Gastrocnemius medialis (tissue), 4 donors: ENCODE results near the gene GAS7. TPM values are rescaled to one million over a fixed set of nuclear protein-coding genes. Genes with fewer than 3 reads are reported as not detected.

Source experiments
- ATAC-seq, 2 donors: fragments of 150-250 bp; one replicate each; pipeline ENCODE4 v1.9.1; 2016
- DNase-seq, 2 donors: peaks; one replicate each; pipeline ENCODE4 v3.0.0-alpha.2; 2019
- H3K27ac ChIP-seq, 4 donors: fragments of 200-600 bp; sonication (generic); 1 replicate in 1 of 4; 2 replicates in 3 of 4; pipeline ENCODE4 v1.5.1; 2016 to 2018; ENCODE audit warnings: mild to moderate bottlenecking in 2 of 4, moderate library complexity in 1 of 4
- H3K27me3 ChIP-seq, 3 donors: fragments of 200-600 bp; sonication (generic) in 2 of 3; 1 replicate in 1 of 3; 2 replicates in 2 of 3; pipeline versions ENCODE4 v1.5.1 to v1.6.0; 2016 to 2019; ENCODE audit warnings: mild to moderate bottlenecking in 1 of 3, moderate library complexity in 1 of 3
- H3K36me3 ChIP-seq, 2 donors: fragments of 200-600 bp; sonication (generic) in 1 of 2; one replicate each; pipeline ENCODE4 v1.5.1; 2017 to 2018
- H3K4me1 ChIP-seq, 2 donors: fragments of 200-600 bp; sonication (generic) in 1 of 2; one replicate each; pipeline ENCODE4 v1.5.1; 2016 to 2017; ENCODE audit warnings: mild to moderate bottlenecking in 2 of 2
- H3K4me3 ChIP-seq, 4 donors: fragments of 200-600 bp; sonication (generic) in 3 of 4; 1 replicate in 1 of 4; 2 replicates in 3 of 4; pipeline ENCODE4 v1.5.1; 2016 to 2019; ENCODE audit warnings: mild to moderate bottlenecking in 2 of 4
- H3K9me3 ChIP-seq, 3 donors: fragments of 200-600 bp; sonication (generic) in 2 of 3; 1 replicate in 1 of 3; 2 replicates in 2 of 3; pipeline ENCODE4 v1.5.1; 2016 to 2019
- CTCF ChIP-seq, 5 experiments: fragments of 450-650 bp in 3 of 5; fragments of 200-600 bp in 2 of 5; sonication (generic) in 2 of 5; IDR thresholded peaks in 4 of 5; conservative IDR thresholded peaks in 1 of 5; 1 replicate in 4 of 5; 2 replicates in 1 of 5; pipeline ENCODE4 v1.5.1; 2016 to 2019; ENCODE audit warnings: antibody characterized with exemption in 5 of 5, mild to moderate bottlenecking in 3 of 5, moderate library complexity in 3 of 5
- POLR2A ChIP-seq, 2 donors: fragments of 450-650 bp; IDR thresholded peaks; one replicate each; pipeline ENCODE4 v1.6.1; 2017; ENCODE audit warnings: antibody characterized with exemption in 2 of 2, mild to moderate bottlenecking in 2 of 2, moderate library complexity in 2 of 2
- in situ Hi-C, 4 donors: fragments of 200-750 bp; cut with MboI; loops; one replicate each; pipeline versions ENCODE4 v1.15.0 to v1.8.0; 2017; ENCODE audit warnings: low sequenced_read_pairs in 4 of 4
- intact Hi-C: fragments of 100-400 bp; cut with DNase I; formaldehyde crosslinking; loops from one replicate; pipeline ENCODE4 v1.15.1; 2023; ENCODE audit warnings: low total_unique reads
- total RNA-seq, 4 donors: library from RNA; depleted of rRNA; stranded (reverse); fragments of >200 nt; gene quantifications; one replicate each; pipeline versions ENCODE4 v1.1.0 to v1.2.3, GENCODE V29; 2016

Gene GAS7
- total RNA-seq, 4 donors from 2014 or later, result 5.8 to 7.1 (median 6.1) TPM

GRCh38 chr17:10226930-10227695, 28.7 kb upstream of the GAS7 start:
- in situ Hi-C loops, result loop anchor here in 1 of 4 donors (10.0 kb wide), 1 partner anchor 302 kb away; no protein-coding TSS in a partner anchor
- Histone ChIP-seq H3K27me3 (no peaks in the 10 kb centered on the region), H3K4me1 (no peaks in the 10 kb centered on the region), H3K4me3 (no peak overlapping the region), H3K27ac (no peak overlapping the region), H3K36me3 (no peaks in the 10 kb centered on the region), H3K9me3 (no peaks in the 10 kb centered on the region)
- ATAC-seq, result no peak
- DNase-seq, result peak in 1 of 2 donors; percentile 16
- TF ChIP-seq CTCF (IDR thresholded peaks at IDR 0.05 in 4 of 5, conservative IDR thresholded peaks at IDR 0.05 in 1 of 5) (peak in 4 of 5 experiments; percentile 38 to 51 (median 49)), POLR2A (IDR thresholded peaks at IDR 0.05) (no peak)
- intact Hi-C loops, result loop anchor here (5.0 kb wide), 2 partner anchors 260 to 305 kb away; no protein-coding TSS in a partner anchor

GRCh38 chr17:10224582-10225195, 26.3 kb upstream of the GAS7 start:
- ATAC-seq, result no peak
- Histone ChIP-seq H3K27ac (no peak overlapping the region), H3K36me3 (no peaks in the 10 kb centered on the region), H3K9me3 (no peaks in the 10 kb centered on the region), H3K4me3 (no peak overlapping the region), H3K27me3 (no peaks in the 10 kb centered on the region), H3K4me1 (no peaks in the 10 kb centered on the region)
- no peak for TF ChIP-seq POLR2A (IDR thresholded peaks at IDR 0.05)
- TF ChIP-seq CTCF (IDR thresholded peaks at IDR 0.05 in 4 of 5, conservative IDR thresholded peaks at IDR 0.05 in 1 of 5), result no peak
- intact Hi-C loops, result loop anchor here (5.0 kb wide), 2 partner anchors 257 to 302 kb away; no protein-coding TSS in a partner anchor
- DNase-seq, result no peak
- in situ Hi-C loops, result loop anchor here in 1 of 4 donors (10.0 kb wide), 1 partner anchor 300 kb away; no protein-coding TSS in a partner anchor

GRCh38 chr17:10219193-10219592, 20.8 kb upstream of the GAS7 start:
- no peak for ATAC-seq
- DNase-seq, result no peak
- Histone ChIP-seq H3K27ac (no peak overlapping the region), H3K4me3 (no peak overlapping the region), H3K4me1 (no peaks in the 10 kb centered on the region), H3K36me3 (no peaks in the 10 kb centered on the region), H3K9me3 (no peaks in the 10 kb centered on the region), H3K27me3 (no peaks in the 10 kb centered on the region)
- intact Hi-C loops (no loop called here), in situ Hi-C loops (no loop called here)
- TF ChIP-seq CTCF (IDR thresholded peaks at IDR 0.05 in 4 of 5, conservative IDR thresholded peaks at IDR 0.05 in 1 of 5) (no peak), POLR2A (IDR thresholded peaks at IDR 0.05) (no peak)

- no peaks in the 10 kb centered on the region for H3K9me3 ChIP-seq
- intact Hi-C loops (no loop called here), in situ Hi-C loops (no loop called here)
- no peak overlapping the region for H3K27ac ChIP-seq
- TF ChIP-seq CTCF (IDR thresholded peaks at IDR 0.05 in 4 of 5, conservative IDR thresholded peaks at IDR 0.05 in 1 of 5), result no peak
- no peak for TF ChIP-seq POLR2A (IDR thresholded peaks at IDR 0.05)
- H3K4me3 ChIP-seq, result no peak overlapping the region
- H3K36me3 ChIP-seq, result no peaks in the 10 kb centered on the region
- DNase-seq, result no peak
- no peaks in the 10 kb centered on the region for H3K27me3 ChIP-seq
- no peak for ATAC-seq
- H3K4me1 ChIP-seq, result no peaks in the 10 kb centered on the region
These were observed 19.5 kb upstream of the GAS7 start for GRCh38 chr17:10217916-10218315.
